Endometrium (tissue), 2 donors: ENCODE data around the gene C6orf132.
"Not testable (repeated sequence)": the region's sequence is repeated elsewhere in the genome, so short reads cannot be mapped to it uniquely, and the experiment has no call there.

Experiments
- FAIRE-seq: peaks from 2 replicates; lab custom pipeline; 2012; peaks lifted over from hg19 to GRCh38; lab: Jason Lieb, UNC
- donor health status: control.
- donor health status: control.

Gene C6orf132, protein sequence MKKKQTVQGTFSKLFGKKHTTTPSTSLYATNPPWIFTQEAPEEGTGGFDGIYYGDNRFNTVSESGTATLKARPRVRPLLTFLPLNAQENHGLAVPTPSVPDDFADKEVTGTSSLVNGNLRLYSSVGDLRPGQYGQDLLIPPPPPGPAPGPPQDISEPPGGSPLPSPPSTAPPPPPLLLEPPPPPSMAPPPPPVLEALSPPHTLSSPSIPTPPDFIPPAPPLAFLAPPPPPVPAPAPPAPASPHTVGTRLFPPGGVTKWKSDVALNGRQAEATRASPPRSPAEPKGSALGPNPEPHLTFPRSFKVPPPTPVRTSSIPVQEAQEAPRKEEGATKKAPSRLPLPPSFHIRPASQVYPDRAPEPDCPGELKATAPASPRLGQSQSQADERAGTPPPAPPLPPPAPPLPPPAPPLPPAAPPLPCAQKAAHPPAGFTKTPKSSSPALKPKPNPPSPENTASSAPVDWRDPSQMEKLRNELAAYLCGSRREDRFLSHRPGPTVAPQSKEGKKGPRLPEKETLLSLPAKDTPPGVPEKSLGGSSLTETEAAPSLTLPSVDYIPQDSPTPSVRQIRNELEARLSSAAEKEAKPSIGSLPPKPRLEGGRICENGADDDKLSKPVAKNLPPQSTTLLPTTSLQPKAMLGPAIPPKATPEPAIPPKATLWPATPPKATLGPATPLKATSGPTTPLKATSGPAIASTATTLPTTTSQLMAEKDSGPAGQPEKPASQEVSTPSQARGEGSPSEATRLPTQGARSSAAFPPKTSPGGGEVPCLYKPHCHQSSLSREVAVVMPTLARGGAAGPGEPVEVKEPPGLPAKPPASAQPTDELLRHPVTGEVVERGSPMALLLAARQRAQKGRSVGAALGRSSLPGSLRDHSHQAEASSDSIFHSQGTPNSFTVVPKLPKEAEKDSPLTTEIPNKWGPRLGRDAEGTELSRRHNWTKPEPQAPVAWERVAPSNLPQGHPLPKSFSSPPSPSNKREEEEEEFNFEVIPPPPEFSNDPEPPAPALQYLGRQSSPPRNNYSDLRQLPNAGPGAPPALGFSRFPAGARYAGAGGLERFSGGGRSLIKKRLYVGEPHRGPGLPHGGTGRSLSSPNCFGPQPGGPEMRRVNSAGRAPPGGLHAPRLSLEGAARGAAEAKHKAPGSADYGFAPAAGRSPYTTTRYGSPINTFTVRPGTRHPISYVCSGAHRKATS

DNA sequence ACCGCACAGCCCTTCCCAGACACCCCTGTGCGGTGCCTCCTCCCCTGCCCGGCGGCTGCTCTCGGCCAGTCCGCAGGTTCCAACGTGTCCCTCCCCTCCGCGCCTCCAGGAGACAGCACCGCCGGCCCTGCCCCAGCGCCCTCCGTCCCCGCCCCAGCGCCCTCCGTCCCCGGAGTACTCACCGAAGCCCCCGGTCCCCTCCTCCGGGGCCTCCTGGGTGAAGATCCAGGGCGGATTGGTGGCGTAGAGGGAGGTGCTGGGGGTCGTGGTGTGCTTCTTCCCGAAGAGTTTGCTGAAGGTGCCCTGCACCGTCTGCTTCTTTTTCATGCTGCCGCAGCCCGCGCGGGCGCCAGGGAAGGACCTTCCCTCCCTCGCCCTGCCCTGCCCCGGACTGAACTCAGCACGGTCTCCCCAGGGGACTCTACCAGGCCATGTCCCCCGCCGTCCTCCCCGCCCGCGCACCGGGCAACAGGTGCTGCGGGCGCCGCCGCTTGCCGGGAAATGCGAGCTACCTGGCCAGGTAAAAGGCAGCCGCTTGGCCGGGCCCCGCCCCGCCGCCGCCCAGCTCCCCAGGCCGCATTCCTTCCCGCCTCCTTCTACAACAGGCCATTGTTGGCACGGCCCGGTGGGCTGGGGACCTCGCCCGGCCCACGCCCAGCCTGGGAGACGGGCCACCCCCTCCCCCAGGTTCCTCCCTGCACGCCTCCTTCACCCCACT is at the start of gene C6orf132:
Gene C6orf132 (minus strand): TSS at position 503 of the 718 bp plus-strand sequence. CDS start 176 bp downstream, at position 327.
- FAIRE-seq = no peak

DNA sequence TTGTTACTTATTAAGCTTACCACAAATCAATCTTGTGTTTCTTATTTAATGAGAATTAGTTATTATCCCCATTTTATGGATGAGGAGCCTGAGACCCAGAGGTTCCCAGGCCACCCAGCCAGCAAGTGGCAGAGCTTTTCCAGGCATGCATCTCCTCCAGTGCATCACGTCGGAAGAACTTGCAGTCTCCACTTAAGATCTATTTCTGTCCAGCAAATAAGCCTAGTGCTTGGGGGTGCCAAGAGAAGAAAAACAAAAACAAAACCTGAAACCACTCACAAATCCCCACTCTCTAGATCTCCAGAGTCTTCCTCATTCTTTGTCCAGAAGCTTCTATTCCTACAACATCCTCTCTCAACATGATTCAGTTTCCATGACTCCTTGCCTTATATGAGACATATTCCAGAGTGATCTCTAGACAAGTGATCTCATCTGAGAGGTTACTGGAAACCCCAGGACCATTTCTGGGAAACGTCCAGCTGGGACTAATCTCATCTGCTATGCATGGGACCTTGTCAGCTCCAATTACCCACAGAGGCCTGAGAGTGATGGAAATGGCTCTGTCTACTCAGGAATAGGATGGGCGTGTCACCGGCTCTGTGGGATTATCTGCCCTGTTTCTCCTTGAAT is 48.2 kb upstream of the C6orf132 start:
- FAIRE-seq = no peak

DNA sequence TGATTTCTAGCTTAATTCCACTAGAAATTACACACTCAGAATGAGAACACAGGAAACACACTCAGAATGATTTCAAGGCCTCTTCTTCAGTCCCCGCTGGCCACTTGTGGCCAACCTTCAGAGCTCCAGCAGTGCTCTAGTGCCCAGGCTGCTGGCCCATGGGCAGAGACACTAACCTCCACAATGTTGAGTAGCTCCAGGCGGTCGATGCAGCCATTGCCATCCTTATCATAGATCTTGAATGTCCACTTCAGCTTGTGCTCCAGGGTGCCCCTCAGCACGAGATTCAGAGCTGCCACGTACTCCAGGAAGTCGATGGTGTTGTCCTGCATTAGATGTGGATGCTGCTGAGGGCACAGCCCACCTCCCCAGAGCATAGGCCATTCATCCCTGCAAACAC is 46.0 kb upstream of the C6orf132 start:
- FAIRE-seq = no peak

DNA sequence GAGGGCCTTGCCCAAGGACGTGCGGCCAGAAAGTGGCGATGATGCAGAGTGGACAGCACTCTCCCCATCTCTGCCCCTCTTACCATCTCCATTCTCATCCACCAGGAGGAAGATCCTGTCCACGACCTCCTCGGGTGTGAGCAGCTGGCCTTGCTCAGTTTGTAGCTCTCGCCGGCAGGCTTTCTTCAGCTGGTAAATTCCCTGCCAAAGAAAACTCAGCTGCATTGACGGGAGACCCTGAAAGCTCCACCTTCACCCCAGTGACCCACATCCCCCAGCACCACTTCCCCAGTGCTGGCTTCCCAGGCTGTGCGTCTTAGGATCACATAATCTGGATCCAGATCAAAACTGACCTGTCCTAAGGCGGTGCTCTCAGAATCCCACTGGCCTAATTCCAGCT is 43.2 kb upstream of the C6orf132 start:
- FAIRE-seq = no peak

DNA sequence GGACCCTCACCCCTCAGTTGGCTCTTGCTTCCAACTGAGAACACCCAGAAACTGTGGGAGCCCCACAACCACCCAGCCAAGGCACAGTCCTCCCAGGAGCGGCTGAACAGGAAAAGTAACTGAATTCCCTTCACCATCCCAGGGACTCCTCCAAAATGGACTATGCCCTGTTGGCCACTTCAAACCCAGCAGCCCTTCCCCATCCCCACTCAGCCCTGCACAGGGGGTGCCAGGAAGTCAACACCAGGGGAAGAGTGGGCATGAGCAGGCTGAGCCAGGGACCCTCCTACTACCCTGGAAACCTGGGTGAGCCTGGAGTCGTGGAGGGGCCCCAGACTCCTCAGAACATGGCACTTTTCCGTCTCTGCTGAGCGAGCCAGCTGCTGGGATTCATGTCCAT is 42.1 kb upstream of the C6orf132 start:
- no peak for FAIRE-seq

DNA sequence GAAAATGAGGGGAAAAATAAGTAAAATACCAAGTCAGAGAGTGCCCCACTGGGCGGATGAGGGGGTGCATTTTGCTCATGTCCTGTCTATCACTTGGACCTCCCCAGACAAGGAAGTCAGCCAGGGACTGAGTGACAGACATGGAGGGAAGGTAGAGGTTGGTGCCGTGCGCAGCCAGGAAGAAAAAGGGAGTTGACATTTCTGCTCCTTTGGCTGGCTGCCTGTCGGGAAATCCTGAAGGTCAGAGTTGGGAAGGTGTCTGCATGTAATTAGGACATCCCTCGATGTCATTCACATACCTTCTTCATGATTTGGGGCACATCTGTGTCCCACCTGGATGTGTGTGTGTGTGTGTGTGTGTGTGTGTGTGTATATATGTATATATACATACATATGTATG is 39.7 kb upstream of the C6orf132 start:
- no peak for FAIRE-seq

DNA sequence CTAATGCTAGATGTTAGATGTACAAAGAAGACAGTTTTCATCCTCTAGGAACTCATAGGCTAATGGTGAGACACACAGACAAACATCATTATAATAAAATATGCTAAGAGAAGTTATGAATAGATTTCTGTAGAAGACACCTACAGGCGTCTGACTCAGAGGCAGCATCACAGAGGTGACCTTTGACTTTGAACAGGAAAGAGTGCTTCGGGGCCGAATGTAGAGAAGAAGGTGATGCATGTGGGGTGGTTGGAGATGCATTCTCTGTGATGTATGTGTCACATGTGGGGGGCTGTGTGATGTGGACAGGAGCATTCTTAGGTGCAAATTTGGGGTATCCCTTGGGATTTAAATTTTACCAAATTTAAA is 37.5 kb upstream of the C6orf132 start:
- FAIRE-seq = no peak

DNA sequence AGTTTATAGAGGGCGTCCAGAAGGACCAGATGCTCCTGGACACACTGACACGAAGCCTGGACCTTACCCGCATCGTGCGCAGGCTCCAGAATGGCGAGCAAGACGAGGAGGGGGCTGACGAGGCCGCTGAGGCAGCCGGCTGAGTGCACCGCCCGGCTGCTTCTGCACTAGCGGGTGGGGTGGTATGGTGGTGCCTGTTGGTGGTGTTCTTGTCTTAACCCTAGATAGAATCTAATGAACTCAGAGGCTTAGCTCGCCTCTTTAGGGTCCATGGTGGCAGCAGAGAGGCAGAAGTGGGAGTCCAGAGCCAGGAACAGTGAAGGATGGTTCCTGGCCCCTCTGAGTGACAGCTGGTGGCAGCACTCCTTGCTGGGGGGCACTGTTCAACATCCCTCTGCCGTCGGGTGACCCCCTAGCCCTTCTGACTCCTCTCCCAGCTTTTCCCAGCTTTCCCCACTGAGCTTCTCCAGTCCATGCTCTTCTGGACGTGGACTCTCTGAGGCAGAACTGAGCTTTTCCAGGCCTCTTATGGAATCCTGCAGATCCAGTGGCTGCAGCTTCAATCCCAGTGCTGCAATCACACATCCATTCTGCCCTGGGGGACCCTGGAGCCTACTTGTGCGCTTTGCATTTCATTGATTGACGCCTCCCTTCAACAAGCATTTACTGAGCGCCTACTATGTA is 37.0 kb upstream of the C6orf132 start:
- FAIRE-seq = no peak

DNA sequence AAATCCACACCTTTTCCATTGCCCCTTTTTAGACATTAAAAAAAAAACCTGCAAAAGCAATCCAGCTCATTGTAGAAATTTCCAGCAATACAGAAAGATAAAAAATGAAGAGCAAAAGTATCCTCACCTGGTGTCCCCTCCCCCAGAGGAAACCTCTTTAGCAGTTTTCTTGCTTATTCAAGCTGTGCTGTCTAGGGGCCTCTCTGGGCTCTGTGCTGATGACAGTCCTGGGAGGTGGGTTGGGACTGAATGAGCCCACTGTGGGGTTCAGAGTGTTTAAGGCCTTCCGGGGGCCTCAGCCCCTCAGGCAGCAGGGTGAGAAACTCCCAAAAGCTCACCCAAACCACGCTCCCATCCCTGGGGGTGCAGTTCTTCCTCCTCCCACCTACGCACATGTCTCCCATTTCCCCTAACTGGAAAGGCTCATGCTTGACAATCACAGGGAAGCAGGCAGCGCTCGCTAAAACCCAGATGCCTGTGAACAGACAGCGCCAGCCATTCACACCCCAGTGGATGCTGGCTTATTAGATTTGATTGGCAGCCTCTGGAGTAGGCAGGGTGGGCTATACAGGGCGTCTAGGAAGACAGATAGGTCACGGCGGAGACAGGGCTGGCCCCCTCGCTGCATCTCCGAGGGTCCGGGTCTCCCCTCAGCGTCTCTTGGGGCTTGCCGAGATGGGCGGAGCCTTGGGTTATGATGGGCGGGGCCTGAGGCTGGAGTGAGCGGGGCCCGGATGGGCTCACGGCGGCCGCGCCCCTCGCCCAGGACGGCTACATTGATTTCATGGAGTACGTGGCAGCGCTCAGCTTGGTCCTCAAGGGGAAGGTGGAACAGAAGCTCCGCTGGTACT is 35.3 kb upstream of the C6orf132 start:
- no peak for FAIRE-seq

DNA sequence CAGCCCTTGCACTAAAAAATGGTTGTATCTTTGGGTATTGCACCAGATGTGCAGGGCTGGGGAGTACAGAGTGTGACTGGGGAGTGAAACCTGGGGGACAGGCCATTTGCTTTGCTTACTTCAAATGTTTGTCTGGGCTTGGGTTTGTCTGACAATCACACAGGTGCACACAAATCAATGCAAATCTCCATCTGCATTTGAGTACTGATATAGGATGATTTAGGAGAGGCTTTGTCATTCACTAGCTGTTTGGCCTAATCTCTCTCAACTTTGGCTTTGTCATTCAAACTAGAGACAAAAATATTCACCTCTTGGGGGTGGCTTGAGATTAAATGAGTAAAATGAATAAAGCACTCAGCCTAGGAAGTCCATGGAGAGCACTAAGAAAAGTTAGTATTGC is 34.6 kb upstream of the C6orf132 start:
- FAIRE-seq = no peak

DNA sequence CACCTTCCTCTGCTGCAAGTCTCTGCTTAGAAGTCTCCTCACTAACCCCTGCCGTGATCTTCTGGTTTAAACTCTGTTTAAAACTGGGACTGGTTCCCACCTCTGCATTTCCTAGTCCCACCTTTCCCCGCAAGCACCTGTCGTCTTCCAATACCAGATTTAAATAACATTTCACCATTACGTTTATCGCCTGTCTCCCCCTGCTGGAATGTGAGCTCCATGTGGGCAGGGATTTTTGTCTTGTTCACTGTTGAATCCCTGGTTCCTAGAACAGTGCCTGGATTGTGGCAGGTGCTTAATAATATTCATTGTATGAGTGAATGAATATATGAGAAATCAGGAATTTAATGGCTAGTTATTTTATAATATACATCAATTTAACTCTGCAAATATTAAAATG is 33.4 kb upstream of the C6orf132 start:
- no peak for FAIRE-seq

DNA sequence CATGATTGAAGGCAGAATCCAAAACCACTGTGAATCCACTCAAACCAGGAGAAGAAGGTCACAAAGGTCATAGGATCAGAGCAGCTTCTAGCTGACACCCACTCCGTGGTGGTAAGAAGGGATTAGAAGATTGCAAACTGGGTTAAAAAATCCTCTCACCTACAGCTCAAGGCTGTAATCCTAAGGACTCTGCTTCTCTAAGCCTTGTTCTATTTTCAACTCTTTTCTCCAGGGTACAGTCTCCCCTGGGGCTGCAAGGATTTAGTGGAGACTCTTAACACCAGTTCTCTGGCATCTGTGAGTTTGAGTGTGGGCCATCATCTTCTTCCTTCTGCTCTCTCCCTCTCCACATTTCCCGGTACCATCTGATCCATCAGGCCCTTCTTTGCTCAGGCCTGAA is 30.7 kb upstream of the C6orf132 start, which contains the start of gene GUCA1A:
Gene GUCA1A (plus strand): TSS at position 264 of the 400 bp plus-strand sequence. CDS start 250 bp downstream, outside the sequence.
- FAIRE-seq = no peak

DNA sequence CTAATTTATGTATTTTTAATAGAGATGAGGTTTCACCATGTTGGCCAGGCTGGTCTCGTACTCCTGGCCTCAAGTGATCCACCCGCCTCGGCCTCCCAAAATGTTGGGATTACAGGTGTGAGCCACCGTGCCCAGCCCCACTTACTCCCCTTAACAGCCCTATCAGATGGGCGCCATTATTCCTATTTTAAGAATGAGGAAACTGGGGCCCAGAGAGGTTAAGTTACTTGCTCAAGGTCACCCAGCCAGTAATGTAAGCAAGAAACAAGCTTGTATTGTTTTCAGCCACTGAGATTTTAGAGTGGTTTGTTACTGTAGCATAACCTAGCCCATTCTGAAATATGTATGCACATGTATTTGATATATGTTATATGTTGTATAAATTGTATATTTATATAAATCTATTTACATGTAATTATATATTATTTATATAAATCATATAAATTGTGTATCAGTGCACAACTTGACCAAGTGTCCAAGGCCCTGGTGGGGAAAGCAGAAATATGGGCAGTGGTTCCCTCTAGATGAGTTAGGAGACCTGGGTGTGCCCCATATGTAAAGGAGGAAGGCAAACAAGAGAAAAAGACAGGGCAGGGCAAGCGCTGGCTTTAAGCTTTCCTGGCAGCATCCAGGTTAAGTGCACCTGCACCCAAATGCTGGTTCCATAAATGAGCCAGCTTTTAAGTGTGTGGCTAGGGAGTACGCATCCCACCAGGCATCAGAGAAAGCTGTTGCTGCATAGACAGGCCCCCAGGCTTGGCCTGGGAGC is 29.6 kb upstream of the C6orf132 start:
- FAIRE-seq = no peak

DNA sequence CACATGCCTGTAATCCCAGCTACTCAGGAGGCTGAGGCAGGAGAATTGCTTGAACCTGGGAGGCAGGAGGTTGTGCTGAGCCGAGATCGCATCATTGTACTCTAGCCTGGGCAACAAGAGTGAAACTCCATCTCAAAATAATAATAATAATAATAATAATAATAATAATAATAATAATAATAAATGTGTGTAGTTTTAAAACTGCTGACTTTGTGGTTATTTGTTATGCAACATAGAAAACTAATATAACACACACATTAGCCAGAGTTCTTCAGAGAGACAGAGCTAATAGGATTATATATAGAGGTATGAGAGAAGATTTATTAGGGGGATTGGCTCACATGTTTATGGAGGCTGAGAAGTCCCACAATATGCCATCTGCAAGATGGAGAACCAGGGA is 27.4 kb upstream of the C6orf132 start:
- FAIRE-seq = not testable (repeated sequence)

DNA sequence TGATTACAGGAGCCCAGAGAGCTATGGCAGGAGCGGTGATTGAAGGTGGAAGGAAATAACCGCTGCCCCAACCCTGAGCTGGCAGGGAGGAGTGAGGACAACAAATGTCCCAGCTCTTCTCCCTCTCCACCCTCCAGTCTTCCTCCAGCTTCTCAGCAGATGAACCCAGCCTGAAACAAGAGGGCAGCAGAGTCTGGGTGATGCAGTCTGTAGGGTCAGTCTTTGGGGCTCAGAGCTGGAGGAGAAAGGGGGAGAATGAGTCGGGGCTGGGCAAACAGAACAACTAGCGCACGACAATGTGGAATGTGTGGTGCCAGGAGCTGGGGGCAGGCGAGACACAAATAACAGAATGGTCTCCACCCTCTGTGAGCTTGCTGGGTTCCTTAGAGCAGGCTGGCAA is 26.2 kb upstream of the C6orf132 start:
- FAIRE-seq = no peak

DNA sequence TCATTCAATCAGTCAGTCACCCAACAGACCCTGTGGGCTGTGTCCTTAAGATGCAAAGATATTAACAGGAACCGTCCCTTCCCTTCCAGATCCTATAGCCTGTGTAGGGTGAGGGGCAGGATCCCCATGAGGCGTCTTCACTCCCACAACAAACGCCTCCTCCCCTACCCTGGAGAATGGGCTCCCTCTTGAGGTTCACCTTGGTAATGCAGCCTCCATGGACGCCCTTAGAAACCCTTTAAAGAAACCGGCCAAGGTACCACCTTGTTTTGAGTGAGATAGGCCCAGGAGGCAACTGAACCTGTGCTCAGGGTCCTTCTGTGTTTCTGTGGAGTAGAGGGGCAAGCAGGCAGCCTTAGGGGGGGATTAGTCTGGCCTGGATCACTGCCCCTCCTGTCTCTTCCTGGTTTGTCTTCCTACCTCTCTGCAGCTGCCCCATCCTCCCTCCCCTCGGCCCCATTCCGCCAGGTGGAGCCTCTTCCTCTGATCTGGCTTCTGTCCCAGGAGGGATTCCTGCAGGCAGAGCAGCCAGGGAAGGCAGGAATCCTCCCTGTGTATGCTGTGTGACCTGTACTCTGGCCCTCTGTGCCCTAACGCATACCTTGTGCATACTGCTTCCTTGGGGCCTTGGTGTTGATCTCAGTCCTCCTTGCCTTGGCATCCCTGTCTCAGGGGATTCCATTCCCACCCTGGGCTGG is 24.2 kb upstream of the C6orf132 start:
- FAIRE-seq = no peak

DNA sequence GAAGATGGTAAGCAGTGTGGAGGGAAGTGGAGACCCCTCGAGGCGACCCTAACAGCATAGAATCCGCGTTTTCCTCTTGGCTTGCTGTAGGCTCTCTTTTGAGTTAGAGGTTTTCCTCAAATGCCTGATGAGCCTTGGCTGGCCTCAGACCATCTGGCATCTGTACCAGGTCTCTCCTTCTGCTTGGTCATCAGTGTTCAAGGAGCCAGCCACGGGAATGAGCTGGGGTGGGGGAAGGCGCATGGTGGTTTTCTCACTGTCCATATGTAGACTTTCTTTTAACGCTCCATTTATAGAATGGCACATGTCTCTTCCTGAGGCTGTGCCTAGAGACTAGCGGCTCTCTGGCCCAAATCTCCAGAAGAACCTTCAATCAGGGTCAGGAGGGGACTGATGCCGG is 22.6 kb upstream of the C6orf132 start:
- FAIRE-seq = no peak

DNA sequence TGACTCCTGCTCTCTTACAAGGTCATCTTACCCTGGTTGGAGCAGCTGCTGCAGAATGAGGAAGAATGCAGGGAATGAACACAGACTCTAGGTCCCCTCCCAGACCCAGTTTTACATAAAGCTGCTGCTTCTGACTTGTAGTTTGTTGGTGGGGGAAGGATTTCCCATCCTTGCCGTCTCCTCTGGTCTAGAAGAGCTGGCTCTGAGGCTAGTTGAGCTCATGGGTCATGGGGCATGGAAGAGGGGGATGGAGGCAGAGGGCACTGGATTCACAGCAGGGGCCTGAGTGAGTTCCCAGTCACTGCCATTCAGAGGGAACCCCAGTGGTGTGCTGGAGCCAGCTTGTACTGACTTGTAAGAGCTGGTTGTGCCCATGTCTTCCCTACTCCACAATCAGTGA is 21.6 kb upstream of the C6orf132 start:
- no peak for FAIRE-seq
